HepG2 (cell line): ENCODE measurements around the gene ABCC3. TPM values are rescaled to one million over a fixed set of nuclear protein-coding genes. Genes with fewer than 3 reads are reported as not detected.

Experiments used
- BCL6 ChIP-seq: IDR thresholded peaks from 2 replicates; pipeline ENCODE4 v1.6.1; 2016; ENCODE audit warnings: missing genetic modification reagents, missing compliant biosample characterization
- CENPT ChIP-seq: sonication (generic); formaldehyde crosslinking; IDR thresholded peaks from 2 replicates; pipeline ENCODE4 v1.8.0; 2022; ENCODE audit warnings: low read depth, mild to moderate bottlenecking, moderate library complexity, missing genetic modification reagents
- FOXK2 ChIP-seq: fragments of 450-650 bp; IDR thresholded peaks from 2 replicates; pipeline ENCODE4 v1.6.1; 2016
- HMG20B ChIP-seq: conservative IDR thresholded peaks from 2 replicates; pipeline ENCODE4 v1.6.1; 2016; ENCODE audit warnings: missing genetic modification reagents, missing compliant biosample characterization
- LCORL ChIP-seq, 2 experiments: fragments of 450-650 bp in 1 of 2; sonication (generic) in 1 of 2; formaldehyde crosslinking in 1 of 2; IDR thresholded peaks; 2 replicates each; pipeline versions ENCODE4 v1.5.0 to v1.6.1; 2017 to 2020; ENCODE audit warnings: antibody characterized with exemption in 1 of 2, missing genetic modification reagents in 1 of 2
- MAF1 ChIP-seq: sonication (generic); formaldehyde crosslinking; IDR thresholded peaks from 2 replicates; pipeline ENCODE4 v1.5.0; 2020; ENCODE audit warnings: missing genetic modification reagents, borderline replicate concordance
- MATR3 ChIP-seq: sonication (generic); formaldehyde crosslinking; IDR thresholded peaks from 2 replicates; pipeline ENCODE4 v1.4.0; 2020; ENCODE audit warnings: missing genetic modification reagents
- MAZ ChIP-seq, 2 experiments: sonication (generic) in 1 of 2; formaldehyde crosslinking in 1 of 2; IDR thresholded peaks; 2 replicates each; pipeline versions ENCODE4 v1.5.0 to v1.6.1; 2012 to 2020; ENCODE audit warnings: low read depth in 2 of 2, mild to moderate bottlenecking in 2 of 2, borderline replicate concordance in 1 of 2, improper control_type of control experiment in 1 of 2, low read length in 1 of 2, missing genetic modification reagents in 1 of 2, moderate library complexity in 1 of 2
- NFE2L1 ChIP-seq: sonication (generic); formaldehyde crosslinking; IDR thresholded peaks from 2 replicates; pipeline ENCODE4 v1.4.0; 2020; ENCODE audit warnings: missing genetic modification reagents, mild to moderate bottlenecking, borderline replicate concordance
- NFKB2 ChIP-seq: sonication (generic); formaldehyde crosslinking; IDR thresholded peaks from 2 replicates; pipeline ENCODE4 v1.4.0; 2020; ENCODE audit warnings: missing genetic modification reagents, borderline replicate concordance
- NR2F6 ChIP-seq, 2 experiments: IDR thresholded peaks; 2 replicates each; pipeline ENCODE4 v1.6.1; 2016; ENCODE audit warnings: antibody characterized with exemption in 1 of 2, mild to moderate bottlenecking in 1 of 2
- NR3C1 ChIP-seq: sonication (generic); formaldehyde crosslinking; IDR thresholded peaks from 2 replicates; pipeline ENCODE4 v1.4.0; 2020; ENCODE audit warnings: missing genetic modification reagents
- SMC3 ChIP-seq: IDR thresholded peaks from 2 replicates; pipeline ENCODE4 v1.6.1; 2011; ENCODE audit warnings: low read length, improper control_type of control experiment
- ZBTB7B ChIP-seq: sonication (generic); formaldehyde crosslinking; IDR thresholded peaks from 2 replicates; pipeline ENCODE4 v1.4.0; 2020; ENCODE audit warnings: missing genetic modification reagents
- ZNF280B ChIP-seq: sonication (generic); formaldehyde crosslinking; IDR thresholded peaks from 2 replicates; pipeline ENCODE4 v1.5.0; 2020; ENCODE audit warnings: missing genetic modification reagents, mild to moderate bottlenecking, borderline replicate concordance
- ZNF337 ChIP-seq: sonication (generic); formaldehyde crosslinking; IDR thresholded peaks from 2 replicates; pipeline ENCODE4 v1.5.1; 2020; ENCODE audit warnings: missing genetic modification reagents, low read depth, mild to moderate bottlenecking, borderline replicate concordance
- ZNF446 ChIP-seq: sonication (generic); formaldehyde crosslinking; IDR thresholded peaks from 2 replicates; pipeline ENCODE4 v1.5.0; 2020; ENCODE audit warnings: mild to moderate bottlenecking, missing genetic modification reagents
- ZNF562 ChIP-seq: sonication (generic); formaldehyde crosslinking; IDR thresholded peaks from 2 replicates; pipeline ENCODE4 v1.8.0; 2022; ENCODE audit warnings: missing genetic modification reagents, borderline replicate concordance
- ZNF564 ChIP-seq: sonication (generic); formaldehyde crosslinking; IDR thresholded peaks from 2 replicates; pipeline ENCODE4 v1.8.1; 2023; ENCODE audit warnings: mild to moderate bottlenecking, missing genetic modification reagents
- ZNF7 ChIP-seq: IDR thresholded peaks from 2 replicates; pipeline ENCODE4 v1.6.1; 2016; ENCODE audit warnings: missing biosample characterization, missing genetic modification reagents
- ZNF766 ChIP-seq: sonication (generic); formaldehyde crosslinking; IDR thresholded peaks from 2 replicates; pipeline ENCODE4 v1.5.0; 2020; ENCODE audit warnings: missing genetic modification reagents, borderline replicate concordance
- ZSCAN29 ChIP-seq: sonication (generic); formaldehyde crosslinking; conservative IDR thresholded peaks from 2 replicates; pipeline ENCODE4 v1.4.0; 2020; ENCODE audit warnings: mild to moderate bottlenecking, missing genetic modification reagents
- ZSCAN5A ChIP-seq: sonication (generic); formaldehyde crosslinking; IDR thresholded peaks from 2 replicates; pipeline ENCODE4 v1.8.0; 2022; ENCODE audit warnings: mild to moderate bottlenecking, missing genetic modification reagents, borderline replicate concordance
- ZXDC ChIP-seq: sonication (generic); formaldehyde crosslinking; IDR thresholded peaks from 2 replicates; pipeline ENCODE4 v1.5.0; 2020; ENCODE audit warnings: mild to moderate bottlenecking, missing genetic modification reagents
- polyA plus RNA-seq, 8 experiments: library from polyadenylated mRNA; depleted of rRNA in 3 of 8; stranded (reverse) in 7 of 8; unstranded in 1 of 8; fragments of >200 nt; fragmentation: Illumina TruSeq in 4 of 8; extraction: Trizol in 4 of 8; gene quantifications; 2 replicates each; pipeline versions ENCODE4 v1.2.1 to v1.2.3, GENCODE V29; 2011 to 2016; ENCODE audit warnings: low read depth in 4 of 8, missing spikeins in 1 of 8, mixed read lengths in 1 of 8; ENCODE audit not compliant: insufficient read depth in 1 of 8
- total RNA-seq, 5 experiments: library from RNA; depleted of rRNA; stranded (reverse); fragments of >200 nt; fragmentation: Illumina TruSeq; extraction: Trizol; gene quantifications; 2 replicates each; pipeline ENCODE4 v1.2.3, GENCODE V29; 2016; ENCODE audit warnings: low read depth in 1 of 5

ABCC3 gene
- total and polyA plus RNA-seq, 2 of the 13 experiments (the other 11 are each of a cell fraction or from before 2014, with no cell fraction given), result 25.2 to 50.7 TPM

GRCh38 chr17:50642722-50643656 lies 8.3 kb downstream of the ABCC3 start (continued):
- TF ChIP-seq CENPT (CRISPR knock-in tag) (no peak), LCORL (IDR thresholded peaks at IDR 0.05) (no peak), LCORL (CRISPR knock-in tag; IDR thresholded peaks at IDR 0.05) (0 out of 2 replicates have a peak, but pooled peaks have one; percentile 26), MAF1 (CRISPR knock-in tag) (no peak), ZNF446 (CRISPR knock-in tag) (no peak), ZNF7 (CRISPR knock-in tag) (no peak), ZNF280B (CRISPR knock-in tag) (0 out of 2 replicates have a peak, but pooled peaks have one; percentile 30), MAZ (IDR thresholded peaks at IDR 0.05; ENCODE audit: borderline replicate concordance, low read depth, low read length) (no peak), MAZ (CRISPR knock-in tag; IDR thresholded peaks at IDR 0.05; ENCODE audit: low read depth) (no peak), ZSCAN5A (CRISPR knock-in tag) (no peak), FOXK2 (no peak), ZSCAN29 (no peak), BCL6 (CRISPR knock-in tag) (peak; percentile 59), ZNF337 (CRISPR knock-in tag) (no peak), ZBTB7B (CRISPR knock-in tag) (peak; percentile 72; the same call in 1 of the 2 replicates), NFE2L1 (CRISPR knock-in tag) (no peak), NR3C1 (CRISPR knock-in tag) (no peak), ZXDC (CRISPR knock-in tag) (no peak), HMG20B (no peak), MATR3 (CRISPR knock-in tag) (no peak), SMC3 (no peak), ZNF564 (no peak), NFKB2 (no peak), NR2F6 (IDR thresholded peaks at IDR 0.05) (no peak), NR2F6 (CRISPR knock-in tag; IDR thresholded peaks at IDR 0.05) (peak; percentile 68; the same call in 1 of the 2 replicates), ZNF562 (CRISPR knock-in tag) (no peak), ZNF766 (CRISPR knock-in tag) (no peak)
